Breast epithelium (tissue), 3 donors: ENCODE results near the gene ERN2.

Source experiments
- CTCF ChIP-seq, 3 donors: fragments of 450-650 bp; IDR thresholded peaks; one replicate each; pipeline ENCODE4 v1.5.1; 2016 to 2017; ENCODE audit warnings: antibody characterized with exemption in 3 of 3, mild to moderate bottlenecking in 3 of 3, moderate library complexity in 3 of 3
- POLR2AphosphoS5 ChIP-seq, 3 donors: sonication (generic); formaldehyde crosslinking; IDR thresholded peaks; one replicate each; pipeline ENCODE4 v1.6.1; 2017; ENCODE audit warnings: antibody characterized with exemption in 3 of 3

DNA sequence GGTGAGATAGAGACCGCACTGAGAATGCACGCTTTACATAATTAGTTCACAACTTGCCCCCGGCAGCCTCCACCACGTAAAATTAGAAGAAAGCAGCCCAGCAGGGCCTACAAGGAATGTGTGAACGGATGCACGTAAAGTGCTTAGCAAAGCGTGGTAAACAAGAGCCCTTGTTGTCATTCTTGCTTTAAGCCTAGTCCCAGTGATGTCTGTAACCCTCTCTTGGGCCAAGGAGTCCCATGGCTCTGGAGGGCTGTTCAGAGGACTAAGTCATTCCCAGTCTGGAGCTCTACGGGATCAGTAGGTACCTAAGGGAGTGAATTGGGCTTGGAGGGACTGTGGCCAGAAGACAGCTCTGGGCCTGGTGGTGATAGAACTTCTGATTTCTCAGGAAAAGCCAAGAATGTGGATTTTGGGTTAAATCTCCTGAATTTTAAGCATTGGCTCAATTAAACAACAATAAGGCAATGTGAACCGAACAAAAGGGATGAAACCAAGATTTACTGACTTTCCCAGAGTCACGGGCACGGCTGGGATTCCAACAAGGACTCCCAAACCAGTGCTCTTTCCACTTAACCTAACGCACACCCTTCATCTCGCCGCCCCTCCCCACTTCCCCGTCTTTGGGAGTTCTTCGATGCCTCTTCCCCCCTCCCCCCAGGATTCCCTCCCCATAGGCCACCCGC is 41.0 kb upstream of the ERN2 start:
- no peak for TF ChIP-seq CTCF (IDR thresholded peaks at IDR 0.05)
- TF ChIP-seq POLR2AphosphoS5 (IDR thresholded peaks at IDR 0.05) = no peak
